NT2/D1 (cell line): ENCODE results near the gene BCL2L15.

ENCODE experiments used
- DNase-seq: peaks from one replicate; pipeline ENCODE4 v3.0.0-alpha.2; 2011; ENCODE audit warnings: low read depth, low spot score
- H3K27me3 ChIP-seq: 2 replicates; pipeline ENCODE4 v1.6.0; 2011; ENCODE audit warnings: mild to moderate bottlenecking; ENCODE audit not compliant: insufficient read length, insufficient read depth
- H3K36me3 ChIP-seq: 2 replicates; pipeline ENCODE4 v1.6.1; 2011; ENCODE audit warnings: mild to moderate bottlenecking, low read length, mixed read lengths; ENCODE audit not compliant: insufficient read depth, insufficient read length
- H3K4me1 ChIP-seq: 2 replicates; pipeline ENCODE4 v1.5.1; 2011; ENCODE audit not compliant: insufficient read depth, insufficient read length
- H3K4me3 ChIP-seq: 2 replicates; pipeline ENCODE4 v1.5.1; 2011; ENCODE audit warnings: low read depth; ENCODE audit not compliant: insufficient read length
- H3K9ac ChIP-seq: 2 replicates; pipeline ENCODE4 v1.6.0; 2011; ENCODE audit warnings: low read depth; ENCODE audit not compliant: insufficient read length
- H3K9me3 ChIP-seq: 2 replicates; pipeline ENCODE4 v1.5.1; 2011; ENCODE audit warnings: mild to moderate bottlenecking, low read length; ENCODE audit not compliant: insufficient read depth
- SUZ12 ChIP-seq: IDR thresholded peaks from 2 replicates; pipeline ENCODE4 v1.6.1; 2011; ENCODE audit not compliant: insufficient read length, insufficient read depth; ENCODE audit errors: extremely low read depth
- YY1 ChIP-seq: IDR thresholded peaks from 2 replicates; pipeline ENCODE4 v1.6.1; 2011; ENCODE audit not compliant: insufficient read length, insufficient read depth
- ZNF274 ChIP-seq: IDR thresholded peaks from 2 replicates; pipeline ENCODE4 v1.6.1; 2011; ENCODE audit warnings: mild to moderate bottlenecking, low read depth, low read length

The BCL2L15 gene

DNA sequence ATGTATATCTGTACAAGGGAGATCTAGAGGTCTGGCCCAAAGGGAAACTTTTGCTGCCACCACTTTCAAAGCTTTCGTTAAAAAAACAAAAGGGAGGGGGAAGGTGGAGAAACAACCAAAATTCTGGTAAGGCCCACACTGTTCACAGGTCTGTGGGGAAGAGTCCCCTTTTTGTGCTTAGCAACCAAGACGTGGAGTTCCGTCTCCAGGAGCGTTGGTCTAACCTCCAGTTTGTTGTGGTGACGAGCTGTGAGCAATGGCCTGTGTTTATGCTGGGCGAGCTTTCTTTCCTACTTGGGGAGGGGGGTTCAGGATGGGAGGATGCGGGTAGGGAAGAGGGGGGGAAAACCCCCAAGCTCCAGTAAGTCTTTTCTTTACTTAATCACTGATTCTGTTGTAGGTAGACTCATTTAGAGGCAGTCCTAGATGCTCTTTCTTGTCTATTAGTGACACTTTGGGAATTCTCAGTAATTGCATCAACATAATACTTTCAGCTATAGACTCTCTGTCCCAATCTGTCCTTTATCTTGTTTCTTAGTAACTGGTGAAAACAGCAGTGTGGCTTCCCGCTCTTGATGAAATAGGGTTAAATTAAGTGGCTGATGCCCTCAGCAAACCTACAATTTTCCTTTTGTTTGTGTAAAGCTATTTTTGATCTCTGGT, 43.2 kb upstream of the BCL2L15 start:
- Histone ChIP-seq H3K9ac (peak overlapping the region; percentile 94), H3K27me3 (no peaks in the 10 kb centered on the region), H3K4me3 (peak overlapping the region; percentile 96), H3K4me1 (no peaks in the 10 kb centered on the region), H3K36me3 (no peaks in the 10 kb centered on the region), H3K9me3 (no peaks in the 10 kb centered on the region)
- DNase-seq: no peak
- no peak for TF ChIP-seq ZNF274
- no peak for TF ChIP-seq SUZ12
- TF ChIP-seq YY1: no peak

- DNase-seq: no peak
- Histone ChIP-seq H3K4me1 (no peaks in the 10 kb centered on the region), H3K27me3 (no peaks in the 10 kb centered on the region)
Measured at GRCh38 chr1:113929750-113930498, 42.5 kb upstream of the BCL2L15 start.

DNA sequence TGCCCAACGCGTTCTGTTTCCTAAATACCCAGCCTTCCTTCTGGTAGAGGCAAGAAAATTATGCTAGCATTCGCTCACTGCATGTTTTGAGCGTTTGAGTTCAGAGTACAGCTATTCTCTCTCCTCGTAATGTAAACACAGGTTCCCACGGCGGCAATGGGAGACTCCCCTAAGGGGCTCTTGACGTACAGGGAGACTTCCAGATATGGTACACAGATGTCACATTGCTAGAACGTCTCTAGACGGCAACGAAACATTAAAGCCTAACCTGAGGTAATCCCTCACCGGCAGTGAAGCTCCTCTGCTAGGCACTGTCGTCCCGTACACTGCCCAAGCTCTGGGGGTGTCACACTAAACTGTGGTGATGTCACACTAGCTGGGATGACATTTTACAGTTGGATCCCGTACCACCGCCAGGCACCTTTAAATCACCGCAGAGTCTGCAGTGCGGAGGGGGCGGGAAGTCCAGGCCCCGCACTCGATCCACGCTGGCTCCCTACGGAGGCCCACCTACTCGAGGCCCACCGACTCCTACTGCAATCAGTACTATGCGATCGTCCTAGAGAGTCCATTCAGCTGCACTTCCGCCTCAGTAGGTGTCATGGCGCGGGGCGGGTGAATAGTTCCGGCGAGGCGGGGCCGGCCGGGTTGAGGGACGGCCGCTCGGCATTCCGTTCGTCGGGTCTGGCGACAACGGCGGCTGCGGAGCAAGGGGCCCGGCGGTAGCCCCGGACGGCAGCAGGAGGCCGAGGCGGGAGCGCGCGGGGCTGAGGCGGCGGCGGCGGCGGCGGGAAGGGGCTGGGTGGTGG, 41.8 kb upstream of the BCL2L15 start, which contains the start of gene HIPK1:
Gene HIPK1, plus strand, starts transcription at position 384 of the 809 bp plus-strand sequence.
- Histone ChIP-seq H3K27me3 (no peaks in the 10 kb centered on the region), H3K4me1 (no peaks in the 10 kb centered on the region), H3K36me3 (no peaks in the 10 kb centered on the region), H3K9ac (peak within 1 kb of the TSS; percentile 94), H3K9me3 (no peaks in the 10 kb centered on the region), H3K4me3 (peak within 1 kb of the TSS; percentile 96)
- DNase-seq: peak; percentile 89
- TF ChIP-seq ZNF274 (no peak), YY1 (peak; percentile 98), SUZ12 (no peak)

More at GRCh38 chr1:113929750-113930498, 42.5 kb upstream of the BCL2L15 start:
- H3K36me3 ChIP-seq: no peaks in the 10 kb centered on the region
- peak overlapping the region; percentile 94 for H3K9ac ChIP-seq
- no peaks in the 10 kb centered on the region for H3K9me3 ChIP-seq
- TF ChIP-seq SUZ12 (no peak), YY1 (no peak), ZNF274 (no peak)
- H3K4me3 ChIP-seq: peak overlapping the region; percentile 96

DNA sequence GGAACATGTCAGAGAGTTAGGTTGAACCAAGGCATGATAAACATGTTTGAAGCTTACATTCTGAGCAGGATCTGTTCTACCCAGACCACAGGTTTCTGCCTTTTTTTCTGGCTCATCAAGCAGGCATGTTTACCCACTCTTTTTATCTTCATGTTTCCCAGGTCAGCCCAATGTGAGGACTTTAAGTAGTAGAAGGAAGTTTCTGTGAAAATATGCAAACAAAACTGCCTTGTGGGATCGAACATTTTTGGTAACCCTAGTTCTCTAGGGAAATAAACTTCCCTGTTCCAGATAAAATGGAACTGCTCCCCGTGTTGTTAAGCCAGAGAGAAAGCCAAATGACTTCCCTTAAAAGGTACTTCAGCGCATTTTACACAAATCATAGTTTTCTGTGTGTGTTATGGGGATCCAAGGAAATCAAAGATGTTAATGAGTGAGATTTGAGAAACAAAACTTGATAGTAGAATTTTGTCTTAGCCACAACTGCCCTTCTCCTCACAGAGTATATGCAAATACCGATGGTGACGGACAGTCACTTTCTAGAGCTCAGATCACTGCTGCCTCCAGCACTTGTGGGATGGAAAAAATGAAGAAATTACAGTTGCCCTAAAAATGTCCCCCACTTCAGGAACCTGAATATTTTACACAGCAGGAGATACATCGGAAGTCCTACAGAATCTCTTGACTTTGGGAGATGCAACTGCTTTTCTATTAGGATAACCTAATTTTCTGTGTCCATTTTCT, 41.0 kb upstream of the BCL2L15 start:
- no peaks in the 10 kb centered on the region for H3K27me3 ChIP-seq
- TF ChIP-seq SUZ12 (no peak), ZNF274 (no peak), YY1 (no peak)
- H3K9me3 ChIP-seq: no peaks in the 10 kb centered on the region
- H3K9ac ChIP-seq: peak overlapping the region; percentile 84
- no peak for DNase-seq
- H3K4me1 ChIP-seq: no peaks in the 10 kb centered on the region
- H3K4me3 ChIP-seq: peak overlapping the region; percentile 84
- no peaks in the 10 kb centered on the region for H3K36me3 ChIP-seq

DNA sequence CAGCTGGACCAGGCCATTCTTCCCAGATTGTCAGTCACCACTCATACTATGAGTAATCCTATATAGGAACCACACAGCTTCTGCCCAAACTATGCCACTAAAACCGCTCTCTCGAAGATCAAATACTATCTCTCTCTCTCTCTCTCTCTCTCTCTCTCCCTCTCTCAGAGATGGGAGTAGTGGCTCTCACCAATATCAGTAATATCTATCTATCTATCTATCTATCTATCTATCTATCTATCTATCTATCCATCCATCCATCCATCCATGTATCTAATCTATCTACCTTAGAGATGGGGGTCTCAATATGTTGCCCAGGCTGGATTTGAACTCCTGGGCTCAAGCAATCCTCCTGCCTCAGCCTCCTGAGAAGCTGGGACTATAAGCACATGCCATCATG, 37.1 kb upstream of the BCL2L15 start:
- Histone ChIP-seq H3K9me3 (no peaks in the 10 kb centered on the region), H3K9ac (no peak overlapping the region), H3K36me3 (no peaks in the 10 kb centered on the region), H3K4me1 (no peaks in the 10 kb centered on the region), H3K4me3 (no peak overlapping the region), H3K27me3 (no peaks in the 10 kb centered on the region)
- DNase-seq: no peak
- TF ChIP-seq YY1: no peak

GRCh38 chr1:113922957-113923356, 35.6 kb upstream of the BCL2L15 start:
- no peak overlapping the region for H3K4me3 ChIP-seq
- H3K27me3 ChIP-seq: no peaks in the 10 kb centered on the region
- no peak for DNase-seq
- no peak overlapping the region for H3K9ac ChIP-seq
- TF ChIP-seq YY1 (no peak), ZNF274 (no peak), SUZ12 (no peak)
- H3K36me3 ChIP-seq: no peaks in the 10 kb centered on the region
- no peaks in the 10 kb centered on the region for H3K9me3 ChIP-seq
- no peaks in the 10 kb centered on the region for H3K4me1 ChIP-seq

DNA sequence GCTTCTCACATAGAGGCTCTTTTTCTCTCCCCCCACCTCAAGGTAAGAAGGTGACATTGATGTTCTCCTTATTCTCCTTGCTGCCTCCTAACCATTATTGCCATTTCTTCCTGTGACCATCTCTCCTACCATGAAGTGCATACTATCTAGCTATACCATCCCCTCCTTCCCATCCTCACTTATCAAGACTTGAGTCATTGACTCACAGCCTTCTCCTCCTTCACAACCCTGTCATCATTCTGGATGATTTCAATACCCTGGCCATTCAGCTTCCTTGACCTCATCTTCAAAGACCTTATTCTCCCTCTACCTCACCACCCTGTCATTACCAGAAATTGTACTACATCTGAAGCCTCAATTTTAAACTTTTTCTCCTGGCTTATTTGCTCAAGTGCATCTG, 30.9 kb upstream of the BCL2L15 start:
- TF ChIP-seq YY1 (no peak), SUZ12 (no peak), ZNF274 (no peak)
- no peak for DNase-seq

More for the DNA sequence above, 30.9 kb upstream of the BCL2L15 start:
- Histone ChIP-seq H3K36me3 (peaks cover 11% of the 10 kb centered on the region), H3K9ac (no peak overlapping the region), H3K27me3 (no peaks in the 10 kb centered on the region), H3K4me1 (no peaks in the 10 kb centered on the region), H3K9me3 (no peaks in the 10 kb centered on the region), H3K4me3 (no peak overlapping the region)
